NB4 (cell line): ENCODE results near the gene ARHGEF16.

ENCODE experiments used
- DNase-seq: peaks from one replicate; pipeline ENCODE4 v3.0.0; 2010; ENCODE audit warnings: low read depth
- H3K4me3 ChIP-seq: one replicate; pipeline ENCODE4 v1.5.1; 2011; ENCODE audit warnings: mild to moderate bottlenecking, low read depth, low read length, moderate library complexity
- CTCF ChIP-seq: IDR thresholded peaks from one replicate; pipeline ENCODE4 v1.5.1; 2012; ENCODE audit warnings: low read depth, low read length
- MAX ChIP-seq: IDR thresholded peaks from 2 replicates; pipeline ENCODE4 v1.6.1; 2011; ENCODE audit warnings: low read depth, low read length
- MYC ChIP-seq: IDR thresholded peaks from 2 replicates; pipeline ENCODE4 v1.6.1; 2011; ENCODE audit warnings: low read depth, low read length
- POLR2A ChIP-seq: IDR thresholded peaks from 2 replicates; pipeline ENCODE4 v1.6.1; 2011; ENCODE audit warnings: mild to moderate bottlenecking; ENCODE audit not compliant: insufficient read length; ENCODE audit errors: extremely low read depth

ARHGEF16 gene

GRCh38 chr1:3502641-3503524, 48.4 kb downstream of the ARHGEF16 start:
- no peak for DNase-seq
- TF ChIP-seq MYC (no peak), CTCF (no peak), MAX (no peak), POLR2A (no peak)
- no peak overlapping the region for H3K4me3 ChIP-seq

- no peak for DNase-seq
- H3K4me3 ChIP-seq: no peak overlapping the region
- TF ChIP-seq POLR2A (no peak), MAX (no peak), CTCF (no peak), MYC (no peak)
Measured at GRCh38 chr1:3503525-3503886, 49.0 kb downstream of the ARHGEF16 start.

GRCh38 chr1:3504151-3504821, 49.8 kb downstream of the ARHGEF16 start:
- DNase-seq: no peak
- TF ChIP-seq CTCF (no peak), POLR2A (no peak), MYC (no peak), MAX (no peak)

GRCh38 chr1:3504822-3505153, 50.3 kb downstream of the ARHGEF16 start:
- no peak for DNase-seq
- H3K4me3 ChIP-seq: no peak overlapping the region
- TF ChIP-seq MAX: no peak
- TF ChIP-seq MYC: no peak
- no peak for TF ChIP-seq POLR2A

More at GRCh38 chr1:3504151-3504821, 49.8 kb downstream of the ARHGEF16 start:
- no peak overlapping the region for H3K4me3 ChIP-seq

GRCh38 chr1:3505161-3505560, 50.7 kb downstream of the ARHGEF16 start:
- TF ChIP-seq POLR2A: no peak
- no peak for TF ChIP-seq MYC
- no peak for TF ChIP-seq MAX
- no peak for TF ChIP-seq CTCF
- no peak overlapping the region for H3K4me3 ChIP-seq
- DNase-seq: no peak

GRCh38 chr1:3506041-3506440, 51.6 kb downstream of the ARHGEF16 start:
- TF ChIP-seq POLR2A (no peak), MYC (no peak), MAX (no peak), CTCF (no peak)
- DNase-seq: no peak
- no peak overlapping the region for H3K4me3 ChIP-seq
